ENCODE results near the gene CCDC7. TPM values are rescaled to one million over a fixed set of nuclear protein-coding genes. Genes with fewer than 3 reads are reported as not detected.
"Not testable (repeated sequence)": the region's sequence is repeated elsewhere in the genome, so short reads cannot be mapped to it uniquely, and the experiment has no call there.

The CCDC7 gene
- total RNA-seq, 1 experiment from 2014 or later = 4.0 TPM

DNA sequence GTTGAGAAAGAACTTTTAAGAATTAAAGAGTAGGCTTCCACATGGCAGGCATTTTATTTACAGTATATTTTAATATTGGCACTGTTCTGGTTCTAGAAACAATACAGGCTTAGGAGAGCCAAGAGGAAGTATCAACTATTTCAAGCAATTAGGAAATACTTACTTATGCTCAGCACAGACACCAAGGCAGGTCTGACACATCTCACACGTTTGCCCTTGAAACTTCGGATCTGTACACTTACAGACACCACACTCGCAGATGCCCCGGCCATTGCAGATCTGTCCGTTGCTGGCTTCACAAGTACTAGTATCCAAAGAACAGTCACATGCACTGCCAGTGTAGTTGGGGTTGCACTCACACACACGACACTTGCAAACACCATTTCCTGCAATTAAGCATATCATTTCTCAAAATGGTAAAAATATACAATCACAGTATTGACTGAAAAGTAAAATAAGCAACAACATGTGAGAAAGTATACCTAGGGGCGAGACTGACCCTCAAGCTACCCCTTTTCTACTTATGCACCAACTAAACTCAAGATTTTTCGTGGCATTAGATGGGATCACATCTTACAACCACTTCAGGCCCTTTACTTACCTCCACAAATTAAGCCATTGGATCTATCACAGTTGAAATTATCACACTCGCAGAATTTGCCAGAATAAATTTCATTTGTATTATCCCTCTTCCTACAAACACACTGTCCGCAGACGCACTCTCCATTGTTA, 465.5 kb downstream of the CCDC7 start:
- Histone ChIP-seq H3K4me3 (no peak overlapping the region), H3K27me3 (no peaks in the 10 kb centered on the region), H3K9me3 (no peaks in the 10 kb centered on the region), H3K36me3 (peaks cover 86% of the 10 kb centered on the region)
- no peak for DNase-seq

DNA sequence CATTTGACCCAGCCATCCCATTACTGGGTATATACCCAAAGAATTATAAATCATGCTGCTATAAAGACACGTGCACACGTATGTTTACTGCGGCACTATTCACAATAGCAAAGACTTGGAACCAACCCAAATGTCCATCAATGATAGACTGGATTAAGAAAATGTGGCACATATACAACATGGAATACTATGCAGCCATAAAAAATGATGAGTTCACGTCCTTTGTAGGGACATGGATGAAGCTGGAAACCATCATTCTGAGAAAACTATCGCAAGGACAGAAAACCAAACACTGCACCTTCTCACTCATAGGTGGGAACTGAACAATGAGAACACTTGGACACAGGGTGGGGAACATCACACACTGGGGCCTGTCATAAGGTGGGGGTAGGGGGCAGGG, 471.9 kb downstream of the CCDC7 start:
- not testable (repeated sequence) for H3K4me3 ChIP-seq, H3K27me3 ChIP-seq, DNase-seq, H3K9me3 ChIP-seq
- H3K36me3 ChIP-seq = peaks cover 82% of the 10 kb centered on the region

DNA sequence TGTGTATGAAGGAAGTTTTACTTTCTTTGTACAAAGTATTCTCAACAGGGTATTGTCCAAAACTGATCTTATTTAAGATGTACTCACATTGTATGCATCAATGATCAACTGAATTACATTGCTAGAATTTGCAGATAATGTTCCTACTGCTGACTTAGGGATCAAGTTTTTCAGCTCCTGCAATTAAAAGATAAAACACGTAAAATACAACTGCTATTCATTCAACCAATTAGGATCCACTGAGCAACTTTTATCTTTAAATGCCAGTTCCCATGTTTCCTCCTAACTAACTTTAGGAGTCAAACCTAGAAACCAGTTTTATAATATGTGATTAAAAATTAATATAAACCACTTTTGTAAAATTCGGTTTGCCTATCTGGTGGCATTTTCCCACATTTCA, 476.2 kb downstream of the CCDC7 start:
- Histone ChIP-seq H3K4me3 (no peak overlapping the region), H3K27me3 (no peaks in the 10 kb centered on the region), H3K36me3 (peaks cover 99% of the 10 kb centered on the region), H3K9me3 (peaks cover 4% of the 10 kb centered on the region; the same call in 1 of the 2 replicates)
- no peak for DNase-seq

DNA sequence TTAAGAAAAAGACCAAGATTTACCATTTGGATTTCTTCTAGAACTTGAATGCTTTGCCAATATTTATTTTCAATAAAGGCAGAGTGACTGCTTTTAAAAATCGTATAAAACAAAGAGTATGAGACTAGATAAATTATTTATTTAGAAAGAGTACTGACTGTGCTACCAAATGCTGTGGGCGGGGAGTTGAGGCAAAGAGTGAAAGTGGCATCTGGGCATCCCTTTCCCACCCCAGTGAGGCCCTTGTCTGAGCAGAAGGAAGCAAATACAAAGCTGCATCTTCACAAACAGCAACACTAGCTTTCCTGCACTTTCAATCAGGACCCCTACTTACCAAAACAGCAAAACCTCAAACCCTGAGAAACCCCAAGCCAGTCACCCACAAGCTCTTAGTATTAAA, 477.2 kb downstream of the CCDC7 start:
- Histone ChIP-seq H3K9me3 (peaks cover 4% of the 10 kb centered on the region; the same call in 1 of the 2 replicates), H3K36me3 (peaks cover 100% of the 10 kb centered on the region), H3K27me3 (no peaks in the 10 kb centered on the region), H3K4me3 (no peak overlapping the region)
- no peak for DNase-seq

DNA sequence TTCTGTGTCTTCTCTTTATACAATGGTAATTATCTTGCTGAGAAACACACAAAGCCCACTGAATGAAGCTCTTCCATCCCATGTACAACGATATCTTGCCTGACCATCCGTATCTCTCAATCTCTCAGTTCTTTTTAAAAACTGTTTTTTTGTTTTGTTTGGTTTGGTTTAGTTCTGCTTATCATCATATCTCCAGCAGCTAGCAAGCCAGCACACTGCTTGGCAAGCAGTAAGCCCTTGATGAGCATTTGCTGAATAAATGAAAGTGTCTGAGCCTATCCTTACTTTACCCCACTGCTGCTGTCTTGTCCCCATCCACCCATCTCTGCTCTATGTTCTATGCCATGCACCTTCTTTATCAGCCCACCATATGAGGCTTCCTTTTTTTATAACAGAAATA, 477.9 kb downstream of the CCDC7 start:
- H3K9me3 ChIP-seq = 0 out of 2 replicates have a peak, but pooled peaks cover 1% of the 10 kb centered on the region
- H3K4me3 ChIP-seq = no peak overlapping the region
- H3K27me3 ChIP-seq = no peaks in the 10 kb centered on the region
- peaks cover 96% of the 10 kb centered on the region for H3K36me3 ChIP-seq
- no peak for DNase-seq

Other genes with a start within 250 kb of the CCDC7 start
- gene EPC1, start 99.0 kb upstream of the CCDC7 start, total RNA-seq (2014; rRNA removed; shearing (Covaris generic); ENCODE audit: low replicate concordance) = 4.7 and 9.3 TPM in 2 replicates